Muscle layer of duodenum (tissue), 2 donors: Measurements from ENCODE around the gene PCNP.
"Not testable (repeated sequence)": the region's sequence is repeated elsewhere in the genome, so short reads cannot be mapped to it uniquely, and the experiment has no call there.

ENCODE experiments used
- H3K27ac ChIP-seq: one replicate; pipeline ENCODE4 v1.7.0; 2013; ENCODE audit warnings: mild to moderate bottlenecking, low read length
- H3K27me3 ChIP-seq: one replicate; pipeline ENCODE4 v1.7.0; 2013; ENCODE audit warnings: low read depth, mild to moderate bottlenecking, control low read depth, low read length
- H3K36me3 ChIP-seq, 2 donors: one replicate each; pipeline ENCODE4 v1.7.0; 2013; ENCODE audit warnings: low read length in 2 of 2, control low read depth in 1 of 2, mild to moderate bottlenecking in 1 of 2; ENCODE audit not compliant: insufficient read depth in 2 of 2, control insufficient read depth in 1 of 2
- H3K4me1 ChIP-seq, 2 donors: one replicate each; pipeline ENCODE4 v1.7.0; 2013; ENCODE audit warnings: low read length in 2 of 2, mild to moderate bottlenecking in 2 of 2, control low read depth in 1 of 2, moderate library complexity in 1 of 2; ENCODE audit not compliant: insufficient read depth in 2 of 2, control insufficient read depth in 1 of 2
- H3K4me3 ChIP-seq, 2 donors: one replicate each; pipeline ENCODE4 v1.7.0; 2013; ENCODE audit warnings: low read length in 2 of 2, low read depth in 1 of 2, mild to moderate bottlenecking in 1 of 2
- H3K9me3 ChIP-seq, 2 donors: one replicate each; pipeline ENCODE4 v1.7.0; 2013; ENCODE audit warnings: low read length in 2 of 2, control low read depth in 1 of 2, mild to moderate bottlenecking in 1 of 2; ENCODE audit not compliant: control insufficient read depth in 1 of 2
- donor health status: healthy.

PCNP gene

DNA sequence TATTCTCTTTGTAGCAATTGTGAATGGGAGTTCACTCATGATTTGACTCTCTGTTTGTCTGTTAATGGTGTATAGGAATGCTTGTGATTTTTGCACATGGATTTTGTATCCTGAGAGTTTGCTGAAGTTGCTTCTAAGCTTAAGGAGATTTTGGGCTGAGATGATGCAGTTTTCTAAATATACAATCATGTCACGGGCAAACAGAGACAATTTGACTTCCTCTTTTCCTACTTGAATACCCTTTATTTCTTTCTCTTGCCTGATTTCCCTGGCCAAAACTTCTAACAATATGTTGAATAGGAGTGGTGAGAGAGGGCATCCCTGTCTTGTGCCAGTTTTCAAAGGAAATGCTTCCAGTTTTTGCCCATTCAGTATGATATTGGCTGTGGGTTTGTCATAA is 37.0 kb upstream of the PCNP start:
- H3K9me3 ChIP-seq, H3K4me3 ChIP-seq, H3K4me1 ChIP-seq, H3K27ac ChIP-seq, H3K36me3 ChIP-seq, H3K27me3 ChIP-seq: not testable (repeated sequence)

DNA sequence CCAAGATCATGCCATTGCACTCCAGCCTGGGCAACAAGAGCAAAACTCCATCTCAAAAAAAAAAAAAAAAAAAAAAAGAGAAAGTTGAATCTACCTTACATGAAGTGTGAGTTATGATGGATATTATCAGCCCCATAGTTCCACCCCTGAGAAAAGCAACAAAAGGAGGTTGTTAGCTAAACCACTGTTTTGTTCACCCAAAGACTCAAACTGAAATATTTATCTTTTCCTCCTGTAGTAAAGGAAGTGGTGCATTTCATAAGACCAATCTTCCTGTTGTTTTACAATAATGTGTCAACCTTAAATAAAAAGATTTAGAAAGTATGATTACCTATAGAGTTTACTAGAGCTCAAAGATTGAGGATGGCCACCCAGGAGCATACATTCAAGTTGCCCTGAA is 31.0 kb upstream of the PCNP start:
- no peak overlapping the region for H3K27ac ChIP-seq

DNA sequence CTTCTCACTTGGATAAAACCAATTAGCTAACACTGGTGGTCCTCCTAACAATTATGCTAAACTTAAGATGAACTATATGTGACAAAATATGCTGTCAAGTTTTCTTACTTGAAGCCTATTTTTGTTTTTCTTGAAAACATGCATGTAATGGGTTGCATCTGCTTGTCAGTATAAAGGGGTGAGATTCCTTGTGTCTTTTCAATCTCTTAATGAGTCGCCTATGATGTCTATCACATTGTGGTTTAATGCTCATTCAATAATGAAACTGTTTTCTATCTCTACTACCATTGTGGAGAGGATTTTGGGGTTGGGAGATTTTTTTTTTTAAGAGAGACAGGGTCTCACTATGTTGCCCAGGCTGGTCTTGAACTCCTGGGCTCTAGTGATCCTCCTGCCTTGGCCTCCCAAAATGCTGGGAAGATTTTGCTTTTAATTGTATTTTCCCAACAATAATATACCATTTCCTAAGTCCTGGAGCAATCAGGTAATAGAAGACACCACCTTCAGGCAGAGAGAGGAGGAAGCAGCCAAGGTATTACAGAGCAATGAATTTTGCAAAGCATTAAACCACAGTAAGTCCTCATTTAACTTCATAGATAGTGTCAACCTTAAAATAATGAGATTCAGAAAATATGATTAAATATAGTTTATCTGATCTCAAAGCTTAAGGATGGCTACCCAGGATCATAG is 29.7 kb upstream of the PCNP start:
- Histone ChIP-seq H3K27me3 (no peaks in the 10 kb centered on the region), H3K36me3 (no peaks in the 10 kb centered on the region), H3K9me3 (no peaks in the 10 kb centered on the region), H3K4me1 (no peaks in the 10 kb centered on the region), H3K4me3 (no peak overlapping the region), H3K27ac (no peak overlapping the region)

More for the DNA sequence above, 31.0 kb upstream of the PCNP start:
- H3K36me3 ChIP-seq: no peaks in the 10 kb centered on the region
- no peaks in the 10 kb centered on the region for H3K9me3 ChIP-seq
- no peaks in the 10 kb centered on the region for H3K27me3 ChIP-seq
- no peaks in the 10 kb centered on the region for H3K4me1 ChIP-seq
- H3K4me3 ChIP-seq: no peak overlapping the region

DNA sequence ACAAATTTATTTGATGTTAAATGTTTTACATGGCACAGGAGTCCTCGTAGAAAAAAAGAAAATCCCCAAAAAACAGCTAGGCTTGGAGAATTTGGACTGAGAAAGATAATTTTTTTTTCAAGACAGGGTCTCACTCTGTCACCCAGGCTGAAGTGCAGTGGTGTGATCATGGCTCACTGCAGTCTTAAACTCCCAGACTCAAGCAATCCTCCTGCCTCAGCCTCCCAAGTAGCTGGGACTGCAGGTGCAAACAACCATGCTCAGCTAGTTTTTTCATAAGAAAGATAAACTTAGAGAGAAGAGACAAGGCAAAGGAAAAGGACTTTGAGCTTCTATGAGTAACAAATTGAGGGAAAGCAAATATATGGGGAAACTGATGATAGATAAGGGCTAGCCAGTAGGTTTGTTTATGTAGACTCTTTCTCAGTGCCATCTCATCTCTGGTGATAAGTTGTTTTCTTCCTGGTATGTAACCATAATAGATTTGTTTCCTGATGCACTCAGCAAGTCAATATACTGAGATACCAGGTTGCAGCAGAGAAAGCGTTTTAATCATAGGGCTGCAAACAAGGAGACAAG is 25.4 kb upstream of the PCNP start:
- H3K27ac ChIP-seq: no peak overlapping the region
- H3K27me3 ChIP-seq: no peaks in the 10 kb centered on the region
- H3K4me1 ChIP-seq: no peaks in the 10 kb centered on the region
- no peaks in the 10 kb centered on the region for H3K36me3 ChIP-seq
- H3K4me3 ChIP-seq: no peak overlapping the region
- no peaks in the 10 kb centered on the region for H3K9me3 ChIP-seq

DNA sequence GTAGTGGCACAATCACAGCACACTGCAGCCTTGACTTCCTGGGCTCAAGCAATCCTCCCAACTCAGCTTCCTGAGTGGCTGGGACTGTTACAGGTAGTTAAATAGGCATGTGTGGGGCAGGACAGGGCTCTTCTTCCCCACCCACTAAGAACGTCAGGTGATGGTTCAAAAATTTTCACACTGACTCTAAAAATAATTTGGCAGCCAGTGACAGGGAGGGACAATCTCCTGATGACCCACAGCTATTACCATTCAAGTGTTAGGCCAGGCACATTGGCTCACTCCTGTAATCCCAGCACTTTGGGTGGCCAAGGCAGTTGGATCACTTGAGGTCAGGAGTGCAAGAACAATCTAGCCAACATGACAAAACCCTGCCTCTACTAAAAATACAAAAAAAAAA is 24.5 kb upstream of the PCNP start:
- Histone ChIP-seq H3K27me3 (no peaks in the 10 kb centered on the region), H3K9me3 (no peaks in the 10 kb centered on the region), H3K36me3 (no peaks in the 10 kb centered on the region), H3K4me3 (no peak overlapping the region), H3K27ac (no peak overlapping the region), H3K4me1 (no peaks in the 10 kb centered on the region)

DNA sequence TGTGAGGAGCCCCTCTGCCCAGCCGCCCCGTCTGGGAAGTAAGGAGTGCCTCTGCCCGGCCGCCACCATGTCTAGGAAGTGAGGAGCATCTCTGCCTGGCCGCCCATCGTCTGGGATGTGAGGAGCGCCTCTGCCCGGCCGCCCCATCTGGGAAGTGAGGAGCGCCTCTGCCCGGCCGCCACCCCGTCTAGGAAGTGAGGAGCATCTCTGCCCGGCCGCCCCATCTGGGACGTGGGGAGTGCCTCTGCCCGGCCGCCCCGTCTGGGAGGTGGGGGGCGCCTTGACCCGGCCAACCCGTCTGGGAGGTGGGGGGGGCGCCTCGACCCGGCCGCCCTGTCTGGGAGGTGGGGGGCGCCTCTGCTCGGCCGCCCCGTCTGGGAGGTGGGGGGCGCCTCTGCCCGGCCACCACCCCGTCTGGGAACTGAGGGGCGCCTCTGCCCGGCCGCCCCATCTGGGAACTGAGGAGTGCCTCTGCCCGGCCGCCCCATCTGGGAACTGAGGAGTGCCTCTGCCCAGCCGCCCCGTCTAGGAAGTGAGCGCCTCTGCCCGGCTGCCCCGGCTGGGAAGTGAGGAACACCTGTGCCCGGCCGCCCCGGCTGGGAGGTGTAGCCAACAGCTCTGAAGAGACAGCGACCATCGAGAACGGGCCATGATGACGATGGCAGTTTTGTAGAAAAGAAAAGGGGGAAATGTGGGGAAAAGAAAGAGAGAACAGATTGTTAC is 22.5 kb upstream of the PCNP start:
- not testable (repeated sequence) for H3K36me3 ChIP-seq, H3K4me1 ChIP-seq, H3K27me3 ChIP-seq, H3K9me3 ChIP-seq, H3K4me3 ChIP-seq, H3K27ac ChIP-seq

DNA sequence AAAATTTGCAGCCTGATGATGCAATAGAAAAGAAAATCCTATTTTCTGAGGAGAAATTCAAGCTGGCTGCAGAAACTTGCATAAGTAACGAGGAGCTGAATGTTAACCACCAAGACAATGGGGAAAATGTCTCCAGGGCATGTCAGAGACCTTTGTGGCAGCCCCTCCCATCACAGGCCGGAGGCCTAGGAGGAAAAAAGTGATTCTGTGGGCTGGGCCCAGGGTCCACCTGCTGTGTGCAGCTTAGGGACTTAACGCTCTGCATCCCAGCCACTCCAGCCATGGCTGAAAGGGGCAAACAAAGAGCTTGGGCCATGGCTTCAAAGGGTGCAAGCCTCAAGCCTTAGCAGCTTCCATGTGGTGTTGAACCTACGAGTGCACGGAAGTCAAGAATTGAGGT is 20.6 kb upstream of the PCNP start:
- H3K4me1 ChIP-seq, H3K4me3 ChIP-seq, H3K27me3 ChIP-seq, H3K36me3 ChIP-seq, H3K9me3 ChIP-seq, H3K27ac ChIP-seq: not testable (repeated sequence)

DNA sequence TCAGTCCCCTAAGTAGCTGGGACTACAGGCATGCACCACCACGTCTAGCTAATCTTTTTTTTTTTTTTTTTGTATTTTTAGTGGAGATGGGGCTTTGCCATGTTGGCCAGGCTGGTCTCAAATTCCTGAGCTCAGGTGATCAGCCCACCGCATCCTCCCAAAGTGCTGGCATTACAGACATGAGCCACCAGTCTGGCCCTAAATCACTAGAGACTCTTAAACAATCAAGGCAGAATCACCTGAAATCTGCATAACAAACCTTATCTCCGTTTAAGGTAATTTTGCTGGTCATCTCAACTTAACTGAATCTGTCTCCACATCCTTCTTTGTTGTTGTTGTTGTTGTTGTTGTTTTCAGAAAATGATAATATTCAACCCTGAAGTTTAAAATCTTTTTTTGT is 17.9 kb upstream of the PCNP start:
- Histone ChIP-seq H3K27me3 (no peaks in the 10 kb centered on the region), H3K9me3 (no peaks in the 10 kb centered on the region), H3K27ac (no peak overlapping the region), H3K4me3 (no peak overlapping the region), H3K4me1 (no peaks in the 10 kb centered on the region), H3K36me3 (no peaks in the 10 kb centered on the region)

DNA sequence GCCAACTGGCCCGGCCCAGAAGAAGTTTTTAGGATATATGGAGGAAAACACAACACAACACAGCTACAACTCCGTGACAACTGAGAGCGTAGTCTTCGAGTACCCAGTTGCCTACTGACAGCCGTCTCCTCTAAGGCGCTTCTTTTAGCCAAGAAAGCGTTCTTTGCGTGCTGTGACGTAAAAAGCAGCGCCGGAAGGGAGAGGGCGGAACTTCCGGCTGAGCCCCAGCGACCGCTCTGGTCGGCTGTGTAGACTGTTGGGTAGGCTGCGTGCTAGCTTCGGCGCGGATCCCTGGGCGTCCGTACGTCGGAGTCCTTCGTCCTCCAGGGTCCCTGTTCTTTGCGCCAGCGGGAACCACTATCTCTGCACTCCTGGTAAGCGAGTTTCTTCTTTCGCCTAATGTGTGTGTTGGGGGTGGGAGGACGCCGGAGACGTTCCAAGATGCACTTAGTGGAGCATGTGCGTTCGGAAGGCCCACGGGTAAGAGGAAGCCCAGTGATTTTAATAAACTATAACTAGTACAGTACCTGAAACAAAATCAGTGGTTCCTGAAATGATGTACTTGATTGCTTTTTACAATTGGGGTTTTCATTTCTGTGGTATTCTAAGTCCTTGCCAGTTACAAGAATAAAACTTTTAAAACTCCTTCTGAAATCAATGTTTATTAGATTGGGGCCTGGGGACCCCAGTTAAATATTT is 12.2 kb upstream of the PCNP start, which contains the start of gene TRMT10C:
TSS of gene TRMT10C (plus strand) at position 239 of the 699 bp plus-strand sequence. CDS start 2,914 bp downstream, outside the sequence.
- Histone ChIP-seq H3K4me1 (peaks cover 7 to 33% of the 10 kb centered on the region in 2 donors), H3K27ac (peak within 1 kb of the TSS; percentile 97), H3K36me3 (peaks cover 13 to 17% of the 10 kb centered on the region in 2 donors), H3K27me3 (no peaks in the 10 kb centered on the region), H3K4me3 (peak within 1 kb of the TSS; percentile 81 to 98), H3K9me3 (no peaks in the 10 kb centered on the region)

DNA sequence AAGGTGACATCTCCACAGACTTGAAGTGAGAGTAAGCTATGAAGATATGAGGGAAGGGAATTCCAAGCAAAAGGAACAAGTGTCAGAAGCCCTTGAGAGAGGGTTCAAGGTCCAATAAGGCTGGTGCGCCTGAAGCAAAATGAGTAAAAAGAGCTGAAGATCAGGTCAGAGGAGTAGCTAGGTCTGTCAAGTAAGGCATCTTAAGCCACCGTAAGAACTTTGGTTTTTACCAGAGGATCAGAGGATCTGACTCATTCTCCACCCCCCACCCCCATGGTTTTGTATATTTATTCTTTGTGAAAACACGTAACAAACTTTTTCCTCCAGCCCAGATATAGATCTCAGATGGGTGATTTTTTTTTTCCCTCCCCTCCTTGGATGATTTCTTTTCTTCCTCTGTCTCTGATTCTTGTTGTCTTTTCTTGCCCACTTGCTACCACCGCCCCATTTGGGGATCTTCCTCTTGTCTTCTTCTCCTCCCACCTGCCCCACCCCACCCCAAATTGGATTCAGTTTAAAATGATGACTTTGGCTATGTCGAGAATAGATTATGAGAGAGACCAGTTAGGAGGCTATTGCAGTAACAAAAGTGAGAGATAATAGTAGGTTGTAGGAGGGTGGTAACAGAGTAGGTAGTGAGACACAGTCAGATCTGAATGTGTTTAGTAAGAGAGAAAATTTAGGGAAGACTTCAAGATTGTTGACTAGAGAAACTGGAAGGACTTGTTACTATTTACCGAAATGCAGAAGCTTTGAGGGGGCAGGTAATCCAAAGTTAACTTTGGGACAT is 6.3 kb upstream of the PCNP start:
- Histone ChIP-seq H3K4me1 (peaks cover 5 to 29% of the 10 kb centered on the region in 2 donors), H3K36me3 (peaks cover 18 to 23% of the 10 kb centered on the region in 2 donors), H3K27ac (no peak overlapping the region), H3K9me3 (no peaks in the 10 kb centered on the region), H3K4me3 (no peak overlapping the region), H3K27me3 (no peaks in the 10 kb centered on the region)
